SK-N-SH treated with all-trans-retinoic acid at 6 μM for 48 hours (cell line): ENCODE results near the gene F5.

Experiments
- ARNTL ChIP-seq: fragments of 450-650 bp; formaldehyde crosslinking; IDR thresholded peaks from 2 replicates; pipeline ENCODE4 v1.5.0; 2020; ENCODE audit warnings: low read depth, mild to moderate bottlenecking, moderate library complexity, borderline replicate concordance
- ISL1 ChIP-seq: fragments of 250-450 bp; sonication (Bioruptor Pico); IDR thresholded peaks from 2 replicates; pipeline ENCODE4 v2.1.2; 2022; ENCODE audit warnings: mild to moderate bottlenecking, moderate library complexity
- PATZ1 ChIP-seq: fragments of 250-450 bp; sonication (Bioruptor Pico); IDR thresholded peaks from 2 replicates; pipeline ENCODE4 v1.8.0; 2020; ENCODE audit warnings: mild to moderate bottlenecking, moderate library complexity, borderline replicate concordance
- TCF4 ChIP-seq: fragments of 250-450 bp; sonication (Bioruptor Pico); IDR thresholded peaks from 2 replicates; pipeline ENCODE4 v1.8.0; 2021; ENCODE audit warnings: mild to moderate bottlenecking, moderate library complexity, borderline replicate concordance
- TSHZ2 ChIP-seq: fragments of 250-450 bp; sonication (Bioruptor Pico); IDR thresholded peaks from 2 replicates; pipeline ENCODE4 v1.5.0; 2020; ENCODE audit warnings: mild to moderate bottlenecking, moderate library complexity
- ZFP3 ChIP-seq: fragments of 250-450 bp; sonication (Bioruptor Pico); IDR thresholded peaks from 2 replicates; pipeline ENCODE4 v1.5.0; 2020; ENCODE audit warnings: mild to moderate bottlenecking, moderate library complexity
- ZFP30 ChIP-seq: fragments of 450-650 bp; formaldehyde crosslinking; IDR thresholded peaks from 2 replicates; pipeline ENCODE4 v1.5.0; 2022; ENCODE audit warnings: mild to moderate bottlenecking, moderate library complexity
- ZNF565 ChIP-seq: fragments of 450-650 bp; formaldehyde crosslinking; conservative IDR thresholded peaks from 2 replicates; pipeline ENCODE4 v1.5.0; 2020; ENCODE audit warnings: low read depth, mild to moderate bottlenecking, moderate library complexity
- ZNF70 ChIP-seq: fragments of 450-650 bp; formaldehyde crosslinking; IDR thresholded peaks from 2 replicates; pipeline ENCODE4 v1.5.0; 2020; ENCODE audit warnings: mild to moderate bottlenecking, moderate library complexity
- ZNF8 ChIP-seq: fragments of 450-650 bp; formaldehyde crosslinking; IDR thresholded peaks from 2 replicates; pipeline ENCODE4 v1.5.0; 2020; ENCODE audit warnings: mild to moderate bottlenecking, moderate library complexity

- TF ChIP-seq TCF4 (no peak), ZNF565 (CRISPR knock-in tag) (no peak), ARNTL (CRISPR knock-in tag) (no peak), ZFP3 (CRISPR knock-in tag) (no peak), ZNF8 (CRISPR knock-in tag) (no peak), ISL1 (CRISPR knock-in tag) (no peak), ZFP30 (no peak), TSHZ2 (CRISPR knock-in tag) (no peak), ZNF70 (CRISPR knock-in tag) (no peak), PATZ1 (CRISPR knock-in tag) (no peak)
These were observed 40.8 kb downstream of the F5 start for GRCh38 chr1:169545472-169545871.
